Nephron (organoid): Measurements from ENCODE around the gene SRGAP3.

Experiments
- H3K27ac Mint-ChIP-seq, 3 experiments: 2 replicates each; pipeline ENCODE4 v1.8.0; 2020; ENCODE audit warnings: mixed read lengths in 3 of 3, mild to moderate bottlenecking in 2 of 3, moderate library complexity in 1 of 3
- H3K27me3 Mint-ChIP-seq: 2 replicates; pipeline ENCODE4 v1.8.0; 2021; ENCODE audit warnings: low read depth, mild to moderate bottlenecking, moderate library complexity, mixed read lengths
- H3K36me3 Mint-ChIP-seq: 2 replicates; pipeline ENCODE4 v1.8.0; 2020; ENCODE audit warnings: low read depth, mixed read lengths
- H3K4me1 Mint-ChIP-seq: 2 replicates; pipeline ENCODE4 v1.8.0; 2020; ENCODE audit warnings: mixed read lengths
- H3K4me3 Mint-ChIP-seq, 3 experiments: 2 replicates each; pipeline ENCODE4 v1.8.0; 2020; ENCODE audit warnings: mild to moderate bottlenecking in 3 of 3, mixed read lengths in 3 of 3, moderate library complexity in 2 of 3
- H3K9me3 Mint-ChIP-seq: 2 replicates; pipeline ENCODE4 v1.8.0; 2020; ENCODE audit warnings: mixed read lengths
- TF ChIP-seq, protein P1 (sequence below), 3 experiments: fragments of 200-600 bp; sonication (generic); IDR thresholded peaks; one replicate each; pipeline ENCODE4 v1.5.0; 2021; ENCODE audit warnings: antibody characterized with exemption in 3 of 3; ENCODE audit not compliant: unreplicated experiment in 3 of 3

The SRGAP3 gene

DNA sequence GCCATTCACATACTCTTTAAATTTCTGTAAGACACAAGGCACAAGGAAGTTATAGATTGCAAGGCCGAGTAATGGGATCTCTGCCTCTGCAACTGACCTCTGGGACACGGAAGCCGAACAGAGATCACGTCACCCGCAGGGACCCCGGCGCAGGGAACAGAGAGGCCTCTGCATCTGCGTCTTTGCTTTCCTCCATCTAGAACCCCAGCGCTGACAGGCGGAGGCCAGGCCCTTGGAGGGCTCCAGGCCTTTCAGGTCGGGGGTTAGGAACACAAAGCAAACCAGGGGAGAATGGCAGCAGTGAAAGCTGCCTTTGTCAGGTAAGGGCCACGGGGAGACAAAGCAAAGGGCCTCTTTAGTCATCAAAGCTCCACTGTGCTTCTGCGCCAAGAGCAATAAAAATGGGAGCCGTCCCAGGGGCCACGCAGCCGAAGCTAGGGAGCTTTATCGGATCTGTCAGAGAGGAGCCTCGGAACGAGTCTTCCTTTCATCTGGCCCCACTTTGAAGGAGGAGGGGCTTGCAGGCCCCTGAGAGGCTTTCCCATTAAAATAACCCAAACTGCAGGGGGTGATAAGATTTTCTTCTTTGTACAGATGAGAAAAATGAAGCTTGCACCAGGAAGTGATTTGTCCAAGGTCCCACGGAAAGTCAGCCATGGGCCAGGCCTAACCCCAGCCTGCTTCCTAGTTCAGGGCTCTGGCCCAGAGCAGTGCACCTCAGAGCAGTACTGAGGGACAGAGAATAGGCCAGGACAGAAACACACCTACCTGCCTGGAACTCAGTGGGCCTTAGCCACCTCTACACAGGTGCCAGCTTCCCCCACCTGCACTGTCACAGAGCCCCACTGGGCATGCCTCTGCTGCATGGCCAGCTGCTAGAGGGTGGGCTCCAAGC lies 201.7 kb downstream of the SRGAP3 start:
- H3K27ac Mint-ChIP-seq: no peak overlapping the region
- no peak overlapping the region for H3K4me3 Mint-ChIP-seq
- TF ChIP-seq, protein P1, sequence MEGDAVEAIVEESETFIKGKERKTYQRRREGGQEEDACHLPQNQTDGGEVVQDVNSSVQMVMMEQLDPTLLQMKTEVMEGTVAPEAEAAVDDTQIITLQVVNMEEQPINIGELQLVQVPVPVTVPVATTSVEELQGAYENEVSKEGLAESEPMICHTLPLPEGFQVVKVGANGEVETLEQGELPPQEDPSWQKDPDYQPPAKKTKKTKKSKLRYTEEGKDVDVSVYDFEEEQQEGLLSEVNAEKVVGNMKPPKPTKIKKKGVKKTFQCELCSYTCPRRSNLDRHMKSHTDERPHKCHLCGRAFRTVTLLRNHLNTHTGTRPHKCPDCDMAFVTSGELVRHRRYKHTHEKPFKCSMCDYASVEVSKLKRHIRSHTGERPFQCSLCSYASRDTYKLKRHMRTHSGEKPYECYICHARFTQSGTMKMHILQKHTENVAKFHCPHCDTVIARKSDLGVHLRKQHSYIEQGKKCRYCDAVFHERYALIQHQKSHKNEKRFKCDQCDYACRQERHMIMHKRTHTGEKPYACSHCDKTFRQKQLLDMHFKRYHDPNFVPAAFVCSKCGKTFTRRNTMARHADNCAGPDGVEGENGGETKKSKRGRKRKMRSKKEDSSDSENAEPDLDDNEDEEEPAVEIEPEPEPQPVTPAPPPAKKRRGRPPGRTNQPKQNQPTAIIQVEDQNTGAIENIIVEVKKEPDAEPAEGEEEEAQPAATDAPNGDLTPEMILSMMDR (IDR thresholded peaks at IDR 0.05; ENCODE audit: unreplicated experiment in 3 of 3): no peak
- H3K36me3 Mint-ChIP-seq: peaks cover 48% of the 10 kb centered on the region
- H3K9me3 Mint-ChIP-seq: no peaks in the 10 kb centered on the region
- no peaks in the 10 kb centered on the region for H3K4me1 Mint-ChIP-seq
- peaks cover 8% of the 10 kb centered on the region for H3K27me3 Mint-ChIP-seq

DNA sequence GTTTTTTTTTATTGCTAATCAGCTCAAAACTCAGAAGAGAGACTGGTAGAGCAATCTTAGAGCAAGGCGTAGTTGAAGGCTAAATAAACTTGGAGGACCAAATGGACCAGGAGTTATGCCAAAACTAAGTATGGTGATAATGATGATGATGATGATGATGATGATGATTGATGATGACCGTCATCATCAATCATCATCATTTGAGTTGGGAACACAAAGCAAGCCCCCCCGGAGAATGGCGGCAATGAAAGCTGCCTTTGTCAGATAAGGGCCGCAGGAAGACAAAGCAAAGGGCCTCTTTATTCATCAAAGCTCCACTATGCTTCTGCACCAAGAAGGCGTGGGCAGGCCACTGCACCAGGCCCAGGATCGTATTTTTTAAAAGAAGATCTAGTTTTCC lies 204.1 kb downstream of the SRGAP3 start:
- Mint-ChIP-seq H3K4me3 (no peak overlapping the region), H3K27me3 (peaks cover 8% of the 10 kb centered on the region), H3K36me3 (peaks cover 28% of the 10 kb centered on the region), H3K4me1 (no peaks in the 10 kb centered on the region), H3K27ac (no peak overlapping the region), H3K9me3 (no peaks in the 10 kb centered on the region)
- TF ChIP-seq, protein P1 (IDR thresholded peaks at IDR 0.05; ENCODE audit: unreplicated experiment in 3 of 3): no peak

DNA sequence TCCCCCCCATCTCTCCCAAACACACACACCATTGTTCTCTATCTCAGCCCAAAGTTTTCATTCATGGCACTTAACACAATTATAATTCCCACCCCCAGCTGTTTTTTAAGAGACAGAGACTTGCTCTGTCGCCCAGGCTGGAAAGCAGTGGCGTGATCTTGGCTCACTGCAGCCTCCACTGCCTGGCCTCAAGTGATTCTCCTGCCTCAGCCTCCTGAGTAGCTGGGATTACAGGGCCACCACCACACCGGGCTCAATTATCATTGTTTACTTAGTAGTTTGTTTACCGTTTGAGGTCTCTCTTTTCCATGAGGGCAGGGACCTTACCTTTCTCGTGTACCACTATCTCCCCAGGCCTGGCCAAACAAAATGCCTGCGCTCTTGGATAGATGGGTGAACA lies 206.4 kb downstream of the SRGAP3 start:
- H3K4me1 Mint-ChIP-seq: no peaks in the 10 kb centered on the region
- H3K27me3 Mint-ChIP-seq: peaks cover 8% of the 10 kb centered on the region
- no peak overlapping the region for H3K4me3 Mint-ChIP-seq
- H3K9me3 Mint-ChIP-seq: no peaks in the 10 kb centered on the region
- no peak overlapping the region for H3K27ac Mint-ChIP-seq
- H3K36me3 Mint-ChIP-seq: peaks cover 23% of the 10 kb centered on the region
- TF ChIP-seq, protein P1 (IDR thresholded peaks at IDR 0.05; ENCODE audit: unreplicated experiment in 3 of 3): no peak

DNA sequence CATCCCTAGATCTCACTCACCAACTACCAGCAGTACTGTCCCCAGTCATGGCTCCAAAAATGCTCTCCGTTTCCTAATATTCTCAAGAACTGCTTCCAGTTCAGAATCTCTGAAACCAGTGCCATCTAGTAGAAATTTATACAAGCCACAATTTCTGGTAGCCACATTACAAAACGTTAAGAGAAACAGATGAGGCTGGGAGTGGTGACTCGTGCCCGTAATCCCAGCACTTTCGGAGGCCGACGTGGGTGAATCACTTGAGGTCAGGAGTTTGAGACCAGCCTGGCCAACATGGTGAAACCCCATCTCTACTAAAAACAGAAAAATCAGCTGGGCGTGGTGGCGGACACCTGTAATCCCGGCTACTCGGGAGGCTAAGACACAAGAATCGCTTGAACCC lies 207.8 kb downstream of the SRGAP3 start:
- TF ChIP-seq, protein P1 (IDR thresholded peaks at IDR 0.05; ENCODE audit: unreplicated experiment in 3 of 3): no peak
- H3K4me3 Mint-ChIP-seq: no peak overlapping the region
- no peaks in the 10 kb centered on the region for H3K9me3 Mint-ChIP-seq
- peaks cover 8% of the 10 kb centered on the region for H3K4me1 Mint-ChIP-seq
- H3K27ac Mint-ChIP-seq: no peak overlapping the region
- peaks cover 8% of the 10 kb centered on the region for H3K27me3 Mint-ChIP-seq
- peaks cover 20% of the 10 kb centered on the region for H3K36me3 Mint-ChIP-seq

DNA sequence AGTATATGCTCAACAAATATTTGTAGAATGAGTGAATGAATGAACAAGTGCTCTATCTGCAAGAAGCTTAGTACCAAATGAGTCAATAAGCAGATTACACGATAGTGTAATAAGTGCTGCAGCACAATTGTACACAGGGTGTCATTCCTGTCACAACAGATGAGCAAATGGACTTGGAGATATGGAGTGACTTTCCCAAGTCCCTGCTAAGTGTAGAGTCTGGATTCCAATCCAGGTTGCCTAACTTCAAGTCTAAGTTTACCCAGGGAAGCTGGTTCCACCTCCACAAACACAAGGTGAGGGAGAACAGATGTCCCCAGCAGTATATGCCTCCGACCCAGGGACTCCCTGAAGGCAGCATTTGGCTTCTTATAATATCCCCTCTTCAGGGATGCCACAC lies 208.4 kb downstream of the SRGAP3 start:
- Mint-ChIP-seq H3K27ac (no peak overlapping the region), H3K4me1 (peaks cover 14% of the 10 kb centered on the region), H3K27me3 (peaks cover 7% of the 10 kb centered on the region), H3K36me3 (peaks cover 17% of the 10 kb centered on the region), H3K9me3 (no peaks in the 10 kb centered on the region), H3K4me3 (no peak overlapping the region)
- TF ChIP-seq, protein P1 (IDR thresholded peaks at IDR 0.05; ENCODE audit: unreplicated experiment in 3 of 3): no peak
